ENCODE data around the gene TRPM3. TPM values are rescaled to one million over a fixed set of nuclear protein-coding genes. Genes with fewer than 3 reads are reported as not detected.

Gene TRPM3
- total RNA-seq, 1 donor from 2014 or later = not detected

DNA sequence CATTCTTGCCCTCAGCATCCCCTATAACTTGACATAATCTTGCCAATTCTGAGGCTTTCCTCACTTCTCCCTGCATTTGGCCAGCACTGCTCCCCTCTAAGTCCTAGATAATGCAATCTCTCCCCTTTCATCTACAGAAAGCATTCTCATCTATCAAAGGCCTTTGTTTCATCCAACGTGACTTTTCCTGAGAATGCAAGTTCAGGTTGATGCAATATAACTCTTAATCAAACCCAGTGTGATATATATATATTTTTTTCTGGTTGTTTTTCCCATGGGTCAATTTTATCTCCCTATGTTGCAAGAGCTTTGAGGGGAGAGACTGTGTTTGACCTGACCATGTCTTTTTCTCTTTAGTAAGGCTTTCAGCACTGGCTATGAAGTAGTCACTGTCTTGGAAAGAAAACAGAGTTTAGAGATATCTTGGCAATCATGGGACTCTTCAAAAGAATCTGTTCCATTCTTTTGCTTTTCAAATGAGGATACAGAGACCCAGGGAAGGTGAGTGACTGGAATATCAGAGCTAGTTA, 268.6 kb downstream of the TRPM3 start:
- no peak for DNase-seq (ENCODE audit: extremely low read depth, low read depth, low spot score)

DNA sequence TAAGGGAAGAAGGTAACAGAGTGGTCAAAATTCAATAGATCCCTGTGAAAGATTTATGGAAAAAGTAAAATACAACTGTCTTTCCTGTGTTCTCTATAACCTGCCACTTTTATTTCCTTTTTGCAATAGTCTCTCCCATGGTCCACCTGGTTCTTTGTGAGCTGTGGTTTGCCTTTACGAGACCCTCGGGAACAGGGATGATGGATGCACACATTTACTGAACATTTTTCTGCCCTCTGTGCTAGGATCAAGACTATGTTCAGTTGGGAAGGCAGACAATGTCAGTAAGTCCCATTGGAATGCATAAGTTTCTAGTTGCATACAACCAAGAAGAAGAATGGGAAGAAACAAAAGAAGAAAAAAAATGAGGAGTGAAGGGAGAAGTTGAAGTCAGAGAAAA, 281.2 kb downstream of the TRPM3 start:
- DNase-seq (ENCODE audit: extremely low read depth, low read depth, low spot score) = no peak

DNA sequence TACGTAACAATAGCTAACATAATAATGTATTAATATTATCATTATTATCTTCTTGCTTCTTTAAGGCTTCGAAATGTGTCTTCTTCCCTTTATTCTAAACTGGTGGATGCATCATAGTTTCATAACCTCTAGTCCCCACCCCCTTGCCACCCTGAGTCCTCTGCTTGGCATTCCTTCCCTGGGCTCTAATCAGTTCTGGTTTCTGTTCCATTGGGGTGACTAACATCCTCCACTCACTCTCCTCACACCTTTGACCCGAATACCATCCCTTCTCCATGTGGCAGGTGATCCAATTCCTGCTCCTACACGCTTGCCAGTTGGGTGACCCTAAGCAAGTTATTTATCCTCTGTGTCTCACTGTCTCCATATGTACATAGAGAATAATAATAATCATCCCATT, 286.1 kb downstream of the TRPM3 start:
- no peak for DNase-seq (ENCODE audit: extremely low read depth, low read depth, low spot score)

DNA sequence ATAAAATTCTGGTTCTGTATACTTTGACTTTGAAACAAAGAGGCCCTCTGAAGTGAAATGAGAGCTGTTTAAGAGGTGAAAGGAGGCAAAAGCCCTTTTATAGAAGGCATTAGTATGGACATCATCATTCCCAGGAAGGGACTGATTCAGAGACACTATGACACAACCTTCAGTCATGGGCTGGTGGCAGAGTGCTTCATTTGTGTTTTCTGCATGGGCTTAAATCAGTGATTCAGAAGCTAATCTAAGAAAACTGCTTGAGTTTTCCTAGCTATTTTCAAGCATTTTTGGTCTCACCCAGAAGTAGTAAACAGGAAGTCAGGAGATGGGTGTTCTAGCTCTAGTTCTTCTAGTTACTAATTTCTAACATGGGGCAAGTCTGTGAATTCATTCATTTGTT, 288.9 kb downstream of the TRPM3 start:
- no peak for DNase-seq (ENCODE audit: extremely low read depth, low read depth, low spot score)

DNA sequence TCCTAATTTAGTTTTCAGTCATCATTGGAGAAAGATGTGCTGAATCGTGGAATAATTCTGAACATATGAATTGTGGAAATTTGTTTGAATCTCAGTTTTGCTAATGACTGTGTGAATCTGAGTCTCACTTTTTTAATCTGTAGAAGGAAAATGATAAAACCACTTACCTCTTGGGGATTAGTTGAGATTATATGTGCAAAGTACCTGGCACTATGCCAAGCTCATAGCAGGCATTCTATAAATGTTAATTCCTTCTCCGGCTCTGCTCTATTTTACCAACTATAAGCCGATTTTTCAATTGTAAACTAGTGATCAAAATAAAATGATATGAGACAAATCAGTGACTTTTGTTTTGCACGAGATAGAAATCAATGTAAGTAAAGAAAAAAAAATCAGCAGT, 290.8 kb downstream of the TRPM3 start:
- no peak for DNase-seq (ENCODE audit: extremely low read depth, low read depth, low spot score)

DNA sequence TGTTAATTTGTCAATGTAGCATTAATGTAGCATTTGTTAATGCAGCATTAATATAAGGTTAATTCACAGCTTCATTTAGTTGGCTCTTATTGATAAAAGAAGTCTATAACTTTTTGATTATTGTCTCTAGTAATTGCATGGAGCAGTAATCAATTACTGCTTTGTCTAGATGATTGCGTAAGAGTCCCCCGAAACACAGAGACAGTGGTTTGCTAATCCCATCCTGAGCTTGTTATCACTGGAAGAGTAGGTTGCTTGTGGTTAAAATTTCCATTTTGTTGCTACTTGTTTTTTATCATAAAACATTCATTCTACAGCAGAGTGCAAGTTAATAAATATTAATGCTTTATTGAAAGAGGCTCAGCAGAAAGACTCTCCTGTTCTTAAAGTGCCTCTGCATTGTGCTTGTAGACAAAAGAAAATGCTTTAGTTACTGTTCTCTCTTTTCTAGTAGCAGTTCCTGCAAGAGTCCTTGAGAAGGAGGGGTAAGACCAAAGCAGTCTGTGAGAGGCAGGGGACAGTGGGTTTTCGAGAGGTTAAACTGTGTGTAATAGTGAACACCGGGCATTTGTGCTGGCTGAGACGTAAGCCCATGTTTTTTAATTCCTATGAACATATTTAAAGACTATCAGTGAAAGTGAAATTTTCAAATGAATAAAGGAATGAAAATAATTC, 291.7 kb downstream of the TRPM3 start:
- DNase-seq (ENCODE audit: extremely low read depth, low read depth, low spot score) = no peak

DNA sequence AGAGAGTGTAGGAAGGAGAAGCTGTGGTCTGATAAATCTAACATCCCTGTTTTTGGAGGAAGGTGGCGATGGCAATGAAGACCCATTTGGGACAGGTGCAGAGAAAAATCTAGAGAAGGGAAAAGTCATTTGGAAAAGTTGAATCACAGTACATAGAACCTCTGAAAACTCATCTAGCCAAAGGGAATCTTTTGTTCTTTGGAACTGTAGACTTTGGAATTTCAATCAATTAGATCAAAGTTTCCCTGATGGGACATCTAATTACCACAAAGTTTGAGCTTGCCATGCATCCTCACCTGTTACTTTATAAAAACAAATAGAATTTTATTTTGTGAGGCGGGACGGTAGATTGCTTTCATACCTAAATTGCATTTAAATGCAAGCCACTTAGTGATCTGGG, 294.9 kb downstream of the TRPM3 start:
- no peak for DNase-seq (ENCODE audit: extremely low read depth, low read depth, low spot score)

DNA sequence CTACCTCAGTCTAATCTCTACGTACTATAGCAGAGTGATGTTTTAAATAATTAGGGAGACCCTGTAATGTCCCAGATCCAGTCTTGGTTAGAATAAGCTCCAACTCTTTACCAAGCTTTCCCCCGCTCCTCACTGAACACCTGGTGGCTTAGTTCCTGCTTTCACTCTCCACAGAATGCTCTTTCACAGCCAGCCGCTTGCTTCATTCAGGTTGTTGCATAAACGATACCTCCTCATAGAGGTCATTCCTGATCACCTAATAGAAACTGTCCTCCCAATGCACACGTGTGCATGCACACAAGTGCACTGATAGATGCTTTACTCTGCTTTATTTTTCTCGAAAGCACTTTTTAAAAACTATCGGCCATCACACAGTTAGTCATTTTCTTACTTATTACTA, 298.1 kb downstream of the TRPM3 start:
- no peak for DNase-seq (ENCODE audit: extremely low read depth, low read depth, low spot score)

DNA sequence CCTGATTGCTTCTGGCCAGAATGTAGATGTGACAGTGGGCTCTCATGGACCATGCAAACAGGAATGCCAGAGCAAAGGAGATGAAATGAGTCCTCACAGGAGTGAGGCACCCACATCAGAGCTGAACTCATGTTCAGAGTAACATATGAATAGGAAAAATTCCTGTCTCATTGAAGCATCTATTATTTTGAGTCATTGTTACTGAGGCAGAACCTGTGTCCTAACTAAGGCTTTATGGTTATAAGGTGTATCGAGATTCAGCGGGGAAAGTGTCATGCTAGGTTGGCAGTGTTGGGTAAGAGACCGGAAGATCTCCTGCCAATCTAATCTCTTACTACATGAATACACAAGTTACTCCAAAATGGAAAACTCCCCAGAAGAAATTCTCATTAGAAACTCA, 304.1 kb downstream of the TRPM3 start:
- no peak for DNase-seq (ENCODE audit: extremely low read depth, low read depth, low spot score)

DNA sequence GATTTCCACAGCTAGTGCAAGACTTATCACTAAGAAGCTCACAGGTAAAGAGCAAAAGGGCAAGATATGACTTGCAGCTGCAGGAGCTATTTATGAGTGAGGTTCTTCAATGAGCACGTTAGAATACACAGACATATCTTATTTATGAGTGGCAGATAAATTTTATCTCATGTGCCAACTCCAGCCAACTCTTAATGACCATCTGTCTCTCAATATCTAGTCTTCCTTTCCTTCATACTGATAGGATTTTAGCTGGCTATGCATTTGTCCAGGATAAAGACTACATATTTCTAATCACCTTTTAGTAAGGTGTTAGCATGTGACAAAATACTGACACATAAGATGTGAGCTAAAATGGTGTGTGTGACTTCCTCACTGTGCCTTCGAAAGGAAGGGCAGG, 304.5 kb downstream of the TRPM3 start:
- DNase-seq (ENCODE audit: extremely low read depth, low read depth, low spot score) = no peak

DNA sequence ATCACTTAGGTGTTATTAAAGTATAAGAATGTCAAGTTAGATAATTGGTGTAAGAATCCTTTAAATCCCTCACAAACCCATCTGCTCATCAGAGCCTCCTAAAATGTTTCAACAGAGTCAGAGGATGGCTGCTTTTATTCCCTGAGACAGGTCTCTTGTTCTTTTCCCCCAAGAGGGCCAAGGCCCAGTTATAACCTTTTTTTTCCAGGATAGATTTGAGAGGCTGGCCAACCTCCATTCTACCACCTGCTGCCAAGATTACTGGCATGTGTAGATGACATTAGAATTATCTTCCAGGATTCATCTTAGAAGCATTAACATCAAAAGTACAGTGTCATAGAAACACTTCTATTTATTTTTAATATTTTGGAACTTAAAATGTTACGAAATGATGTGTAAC, 305.1 kb downstream of the TRPM3 start:
- DNase-seq (ENCODE audit: extremely low read depth, low read depth, low spot score) = no peak

DNA sequence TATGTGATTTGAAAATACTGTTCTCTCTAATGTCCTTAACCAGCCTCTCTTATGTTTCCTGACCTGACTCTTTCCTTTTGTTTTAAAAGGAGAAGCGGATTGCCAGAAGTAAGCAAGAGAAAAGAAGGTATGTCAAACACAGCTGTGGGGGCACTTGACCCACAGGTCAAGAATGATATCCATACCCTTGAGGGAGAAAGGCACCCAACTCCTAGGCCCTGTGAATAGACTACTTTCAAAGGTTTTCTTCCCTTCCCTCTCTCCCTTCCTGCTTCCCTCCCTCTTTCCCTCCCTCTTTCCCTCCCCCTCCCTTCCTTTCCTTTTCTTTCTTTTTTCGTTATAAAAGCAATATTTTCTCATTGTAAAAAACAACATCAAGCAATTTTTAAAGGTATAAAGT, 306.8 kb downstream of the TRPM3 start:
- DNase-seq (ENCODE audit: extremely low read depth, low read depth, low spot score) = no peak

DNA sequence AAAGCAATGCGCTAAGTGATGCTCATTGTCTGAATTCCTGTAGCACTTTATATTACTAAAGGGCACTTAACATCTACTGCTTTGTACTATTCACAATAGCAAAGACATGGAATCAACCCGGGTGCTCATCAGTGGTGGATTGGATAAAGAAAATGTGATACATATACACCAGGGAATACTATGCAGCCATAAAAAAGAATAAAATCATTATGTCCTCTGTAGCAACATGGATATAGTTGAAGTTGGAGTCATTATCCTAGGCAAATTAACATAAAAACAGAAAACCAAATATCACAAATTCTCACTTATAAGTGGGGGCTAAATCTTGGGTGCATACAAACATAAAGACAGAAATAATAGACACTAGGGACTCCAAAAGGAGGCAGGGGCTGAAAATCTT, 308.3 kb downstream of the TRPM3 start:
- no peak for DNase-seq (ENCODE audit: extremely low read depth, low read depth, low spot score)

DNA sequence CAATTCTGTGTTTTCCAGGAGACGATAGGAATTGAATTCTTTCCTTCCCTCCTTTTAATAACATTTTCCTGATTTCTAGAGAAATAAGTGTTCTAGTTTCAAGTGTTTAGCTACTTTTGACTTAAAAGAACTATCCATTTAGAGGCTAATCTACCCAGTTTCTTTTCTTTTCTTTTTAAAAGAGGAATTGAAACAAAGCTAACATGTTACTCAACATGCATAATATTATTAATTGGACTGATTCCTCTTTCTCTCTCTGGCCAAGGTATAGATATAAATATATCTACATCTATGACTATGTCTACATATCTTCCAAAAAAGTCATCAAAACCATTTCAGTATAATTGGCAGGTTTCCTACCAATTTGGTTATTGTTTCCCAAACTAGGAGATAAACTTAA, 309.8 kb downstream of the TRPM3 start:
- DNase-seq (ENCODE audit: extremely low read depth, low read depth, low spot score) = no peak

DNA sequence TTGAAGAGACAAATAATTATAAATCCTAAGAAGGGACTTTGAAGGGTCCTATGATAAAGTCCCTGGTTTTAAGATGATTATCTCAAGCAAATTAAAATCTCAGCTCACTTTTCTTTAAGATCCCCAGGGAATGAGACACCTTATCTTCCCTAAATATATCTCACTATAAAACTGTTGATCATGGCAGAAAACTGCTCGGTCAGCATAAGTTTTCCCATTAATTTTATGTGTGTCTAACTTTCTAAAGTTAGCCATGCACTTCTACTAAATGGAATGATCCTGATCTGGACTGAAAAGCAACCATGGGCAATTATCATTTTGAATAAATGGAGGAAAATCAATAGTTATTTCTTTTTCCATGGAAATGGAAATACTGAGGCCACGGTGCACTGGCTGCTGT, 314.5 kb downstream of the TRPM3 start:
- no peak for DNase-seq (ENCODE audit: extremely low read depth, low read depth, low spot score)

DNA sequence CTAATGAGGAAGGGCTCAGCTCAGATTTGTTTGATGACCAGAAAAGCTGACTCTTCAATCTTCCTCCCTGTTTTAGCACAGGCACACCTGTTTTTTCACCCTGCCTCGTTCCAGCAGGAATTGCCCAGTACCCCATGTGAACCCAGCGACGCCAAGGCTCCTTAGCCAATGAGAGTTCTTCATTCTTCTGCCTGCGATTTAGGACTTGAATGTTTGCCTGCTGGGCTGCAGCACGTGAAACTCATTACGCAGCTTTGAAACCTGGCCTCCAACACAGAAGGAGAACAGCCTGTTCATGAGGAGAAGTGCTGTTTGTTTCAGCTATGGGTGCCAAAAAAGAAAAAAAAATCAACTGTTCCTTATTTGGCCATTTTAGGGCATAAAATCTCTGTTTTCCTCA, 315.5 kb downstream of the TRPM3 start:
- DNase-seq (ENCODE audit: extremely low read depth, low read depth, low spot score) = no peak

DNA sequence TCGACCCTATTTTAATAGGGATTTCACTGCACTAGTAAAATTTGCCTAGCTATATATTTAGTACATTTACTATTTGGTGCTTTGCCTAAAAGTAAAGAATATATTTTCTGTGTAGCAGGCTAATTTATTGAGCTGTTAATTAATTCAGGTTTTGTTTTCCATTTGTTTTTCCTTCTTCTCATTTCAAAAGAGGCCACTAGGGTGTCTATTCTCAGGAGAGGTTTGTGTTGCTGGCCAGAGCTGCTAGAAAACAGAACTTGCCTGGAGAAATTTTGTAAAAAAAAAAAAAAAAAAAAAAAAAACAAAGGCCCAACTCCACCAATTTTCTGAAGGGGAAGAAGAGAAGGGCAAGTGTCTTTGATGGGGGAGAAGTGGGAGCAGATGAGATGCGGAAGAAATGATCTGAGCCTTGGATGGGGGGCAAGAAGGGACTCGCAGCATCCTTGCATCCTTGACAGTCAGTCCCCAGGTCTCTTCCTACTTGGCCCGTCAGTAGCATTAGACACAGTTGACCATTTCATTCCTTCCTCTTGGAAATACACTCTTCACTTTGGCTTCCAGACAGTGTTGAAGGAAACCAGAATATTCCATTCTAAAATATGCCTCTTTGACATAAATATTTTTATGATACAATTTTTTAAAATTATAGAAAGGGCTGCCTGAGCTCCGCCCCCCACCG, 318.5 kb downstream of the TRPM3 start:
- DNase-seq (ENCODE audit: extremely low read depth, low read depth, low spot score) = no peak

DNA sequence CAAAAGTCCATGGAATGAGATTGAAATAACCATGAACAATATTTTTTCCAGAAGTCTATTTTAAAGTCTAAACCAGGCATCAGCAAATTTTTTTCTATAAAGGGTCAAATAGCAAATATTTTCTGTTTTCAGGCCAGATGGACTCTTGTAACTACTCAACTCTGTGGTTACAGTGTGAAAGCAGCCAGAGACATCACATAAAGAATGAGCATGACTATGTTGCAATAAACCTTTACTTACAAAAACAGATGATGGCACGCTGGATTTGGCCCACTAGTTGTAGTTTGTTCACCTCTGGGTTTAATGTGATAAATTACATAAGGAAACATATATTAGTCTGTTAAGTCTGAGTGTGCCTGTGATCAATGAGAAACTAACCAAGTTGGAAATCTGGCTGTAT, 319.2 kb downstream of the TRPM3 start:
- DNase-seq (ENCODE audit: extremely low read depth, low read depth, low spot score) = no peak

DNA sequence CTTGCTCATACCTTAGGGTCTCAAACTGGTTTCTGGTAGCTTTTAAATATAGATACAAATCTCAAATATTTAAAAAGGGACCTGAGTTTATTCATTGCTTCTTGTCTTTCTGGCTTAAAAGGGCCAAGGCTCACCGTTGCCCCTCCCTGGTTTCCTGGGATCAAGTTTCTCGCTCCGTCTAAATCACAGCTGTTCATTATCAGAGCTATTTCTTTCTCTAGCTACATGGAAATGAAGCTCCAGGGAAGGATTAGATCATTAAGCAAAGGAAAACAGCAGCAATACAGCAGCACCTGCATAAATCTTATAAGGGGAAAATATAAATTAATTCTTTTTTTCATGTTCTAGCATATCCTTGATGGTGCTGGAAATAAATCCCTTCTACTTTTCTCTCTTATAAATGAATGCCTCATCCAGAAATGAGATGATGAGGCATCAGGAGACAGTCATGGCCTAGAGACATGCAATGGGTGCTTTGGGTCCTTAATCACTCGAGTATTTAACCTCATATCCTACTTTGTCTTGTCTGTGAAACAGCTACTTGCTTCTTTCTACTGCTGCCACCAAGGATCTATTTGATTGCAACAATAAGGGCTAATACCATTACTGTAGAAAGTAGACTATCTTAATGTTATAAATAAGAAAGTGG, 320.1 kb downstream of the TRPM3 start:
- DNase-seq (ENCODE audit: extremely low read depth, low read depth, low spot score) = no peak

DNA sequence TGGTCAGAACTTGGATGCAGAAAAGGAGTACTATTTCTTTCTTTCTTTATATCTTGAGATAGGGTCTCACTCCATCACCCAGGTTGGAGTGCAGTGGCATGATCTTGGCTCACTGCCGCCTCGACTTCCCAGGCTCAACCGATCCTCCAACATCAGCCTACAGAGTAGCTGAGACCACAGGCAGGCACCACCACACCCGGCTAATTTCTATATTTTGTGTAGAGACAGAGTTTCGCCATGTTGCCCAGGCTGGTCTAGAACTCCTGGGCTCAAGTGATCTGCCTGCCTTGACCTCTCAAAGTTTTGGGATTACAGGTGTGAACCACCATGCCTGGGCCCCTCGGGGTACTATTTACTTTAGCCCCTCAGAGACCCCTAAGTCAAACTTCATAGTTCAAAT, 323.4 kb downstream of the TRPM3 start:
- DNase-seq (ENCODE audit: extremely low read depth, low read depth, low spot score) = no peak

DNA sequence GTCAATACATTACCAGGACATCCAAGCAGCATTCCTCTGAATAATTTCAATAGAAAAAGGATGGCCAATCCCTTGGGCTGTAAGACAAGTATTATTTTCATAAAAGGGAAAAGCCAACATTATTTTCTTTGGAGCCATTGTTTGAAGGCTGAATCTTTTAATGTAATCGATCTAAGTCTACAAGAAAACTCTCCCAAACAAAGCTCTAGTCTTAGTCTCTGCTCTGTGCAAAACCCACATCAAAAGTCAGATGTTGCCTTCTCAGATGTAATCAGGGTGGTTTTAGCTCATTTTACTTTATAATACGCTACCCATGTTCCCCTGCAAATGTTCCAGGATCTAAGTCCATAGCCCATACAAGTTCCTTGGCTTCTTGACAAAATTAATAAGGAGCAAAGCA, 325.6 kb downstream of the TRPM3 start:
- no peak for DNase-seq (ENCODE audit: extremely low read depth, low read depth, low spot score)

DNA sequence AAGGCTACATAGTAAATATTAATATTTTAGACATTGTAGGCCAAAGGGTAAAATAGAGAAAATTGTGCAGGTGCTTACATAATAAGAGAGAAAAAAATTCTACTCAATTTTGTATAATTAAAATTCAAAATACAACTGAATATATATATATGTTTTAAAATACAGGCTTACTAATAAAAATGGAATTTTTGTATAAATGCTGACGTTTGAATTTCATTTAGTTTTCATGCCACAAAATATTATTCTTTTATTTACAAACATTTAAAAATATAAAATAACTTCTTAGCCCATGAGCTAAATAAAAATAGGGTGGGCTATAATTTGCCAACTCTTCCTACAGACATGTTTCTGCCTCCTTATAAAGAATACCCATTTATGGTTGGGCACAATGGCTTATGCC, 328.6 kb downstream of the TRPM3 start:
- DNase-seq (ENCODE audit: extremely low read depth, low read depth, low spot score) = no peak

All from glomerular endothelial cell (primary cell).